ENCODE measurements around the gene ATG101.
A peak's percentile ranks its signal among the peaks of the same experiment; 100 is the strongest.

Gene ATG101

GRCh38 chr12:52042706-52043385, 26.9 kb upstream of the ATG101 start:
- DNase-seq, result no peak

DNA sequence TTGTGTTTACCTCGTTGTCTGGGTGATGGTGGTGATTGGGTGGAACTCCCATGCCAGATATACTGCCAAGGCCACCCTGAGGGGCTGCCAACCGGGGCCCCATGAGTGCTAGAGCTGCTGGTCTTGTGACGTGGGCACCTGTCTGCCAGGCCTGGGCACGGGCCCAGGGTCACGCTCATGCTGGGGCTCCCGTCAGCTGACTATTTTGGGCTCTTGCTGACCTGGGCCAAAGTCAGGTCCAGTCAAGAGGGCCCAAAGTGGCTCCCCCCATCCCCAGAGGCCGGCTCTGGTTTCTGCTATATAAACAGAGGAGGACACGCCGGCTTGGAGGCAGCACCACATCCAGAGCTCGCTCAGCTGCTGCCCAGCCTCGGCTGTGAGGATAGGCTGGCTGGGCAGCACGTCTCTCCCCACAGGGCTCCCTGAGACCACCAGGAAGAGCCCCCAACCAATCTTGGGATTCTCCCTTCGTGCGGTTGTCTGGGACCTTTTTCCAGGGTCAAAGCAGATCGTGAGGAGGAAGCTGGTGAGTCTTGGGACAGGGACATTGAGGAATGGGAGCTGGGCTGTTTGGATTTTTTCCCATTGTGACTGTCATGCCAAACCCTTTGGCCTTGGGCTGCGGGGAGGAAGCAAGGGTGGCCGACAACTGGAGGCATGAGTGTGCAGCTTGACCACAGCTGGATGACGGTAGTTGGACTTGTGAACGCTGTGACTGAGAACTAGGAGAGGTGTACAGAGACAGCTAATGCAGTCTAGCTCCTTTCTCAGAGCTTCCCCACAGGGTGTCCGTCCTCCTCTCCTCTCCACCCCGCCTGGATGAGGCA, 26.2 kb upstream of the ATG101 start:
- no peak for DNase-seq

DNA sequence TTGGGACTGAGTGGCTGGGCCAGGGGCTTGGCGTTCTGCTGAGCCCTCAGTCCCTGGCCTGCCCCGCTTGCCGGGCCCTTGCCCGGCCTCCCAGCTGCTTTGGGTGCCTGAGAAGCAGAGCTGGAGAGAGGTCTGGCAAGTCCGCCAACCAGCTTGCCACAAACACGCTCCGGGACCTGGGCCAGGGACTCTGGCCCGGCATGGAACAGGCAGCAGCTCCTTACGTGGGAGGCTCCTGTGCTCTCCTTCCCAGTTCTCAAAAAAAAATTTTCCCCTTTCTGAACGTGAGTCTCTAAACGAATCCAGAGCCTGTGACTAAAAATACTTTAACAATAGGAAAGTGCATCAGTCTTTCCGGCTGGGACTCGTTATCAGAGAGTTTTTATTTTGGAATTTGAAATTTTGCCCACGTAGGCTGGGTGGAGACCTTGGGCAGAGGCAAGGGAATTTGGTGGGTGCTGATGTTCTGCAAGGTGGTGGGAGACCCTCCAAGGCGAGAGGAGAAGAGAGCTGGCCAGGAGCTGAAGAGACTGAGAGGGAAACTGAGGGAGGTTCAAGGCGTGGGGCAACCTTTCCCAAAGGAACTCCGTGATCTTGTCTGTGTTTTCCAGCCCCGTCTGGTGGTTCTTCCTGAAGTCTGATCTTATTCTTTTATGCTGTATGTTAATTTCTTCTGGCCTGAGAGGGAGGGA, 25.3 kb upstream of the ATG101 start:
- no peak for DNase-seq

- DNase-seq, result no peak
These were observed 24.0 kb upstream of the ATG101 start for GRCh38 chr12:52045794-52046199.

DNA sequence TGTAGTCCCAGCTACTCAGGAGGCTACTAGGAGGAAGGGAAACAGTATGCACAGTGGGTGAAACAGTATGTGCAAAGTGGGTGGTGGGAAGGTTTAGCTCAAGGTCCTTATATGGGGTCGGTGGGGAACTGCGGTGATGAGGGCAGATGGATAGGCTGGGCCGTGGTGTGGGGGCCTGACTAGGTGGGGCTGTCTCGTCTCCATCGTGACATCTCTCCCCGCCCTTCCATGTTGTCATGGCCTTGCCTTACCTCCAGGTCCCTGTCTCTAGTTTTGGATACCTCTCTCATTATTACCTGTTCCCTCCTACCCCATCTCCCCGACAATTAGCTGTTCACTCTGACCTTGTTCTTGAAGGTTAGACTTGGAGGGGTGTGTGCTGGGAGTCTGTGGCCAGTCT, 22.9 kb upstream of the ATG101 start:
- no peak for DNase-seq

GRCh38 chr12:52049286-52049685, 20.5 kb upstream of the ATG101 start:
- no peak for DNase-seq

DNA sequence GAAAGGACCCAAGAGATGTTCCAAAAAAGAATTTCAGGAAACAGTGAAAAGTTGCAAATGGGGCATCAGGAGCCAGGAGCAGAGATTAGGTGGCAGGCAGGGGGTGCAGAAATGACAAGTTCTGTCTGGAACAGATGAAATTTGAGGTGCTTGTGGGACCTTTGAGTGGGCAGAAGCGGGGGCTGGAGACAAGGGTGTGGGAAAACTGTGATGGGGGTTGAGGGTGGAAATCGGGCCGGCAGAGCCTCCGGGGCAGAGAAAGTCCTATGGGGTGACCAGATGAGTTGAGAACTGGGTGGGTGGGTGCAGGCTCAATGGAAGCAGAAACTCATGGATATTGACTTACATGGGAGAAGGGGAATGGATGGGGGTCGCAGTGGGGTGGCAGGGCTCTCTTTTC, 20.1 kb upstream of the ATG101 start:
- no peak for DNase-seq

DNA sequence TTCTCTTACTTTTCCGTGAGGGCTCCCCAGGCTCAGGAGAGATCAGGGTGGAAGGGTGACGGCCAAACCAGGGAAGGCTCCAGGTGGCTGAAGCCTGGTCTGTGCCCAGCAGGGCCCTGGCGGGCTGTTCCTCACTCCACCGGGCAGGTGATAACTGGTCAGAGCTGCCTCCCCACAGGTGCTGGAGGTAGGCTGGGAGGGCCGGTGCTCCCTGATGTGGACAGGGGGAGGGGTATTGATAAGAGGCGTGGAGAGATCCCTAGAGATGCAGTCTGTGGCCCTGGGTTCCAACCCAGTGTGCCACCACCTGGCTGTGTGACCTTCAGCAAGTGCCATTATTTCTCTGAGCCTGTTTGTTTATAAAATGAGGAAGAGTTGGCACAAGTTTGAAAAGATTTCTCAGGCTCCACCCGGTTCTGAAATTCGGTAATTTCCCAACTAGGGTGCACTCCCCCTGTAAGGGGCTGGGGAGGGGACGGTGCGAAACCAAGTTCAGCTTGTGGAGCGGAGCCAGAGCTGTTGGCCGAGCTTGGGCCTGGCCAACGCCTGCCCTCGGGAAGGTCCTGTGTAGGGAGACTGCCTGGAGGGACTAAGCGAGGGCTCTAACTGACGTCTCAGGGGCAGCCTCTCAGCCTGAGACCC, 19.5 kb upstream of the ATG101 start:
- DNase-seq, result no peak

- DNase-seq, result peak; percentile 99
These were observed 18.8 kb upstream of the ATG101 start, which contains the start of gene NR4A1 for GRCh38 chr12:52050758-52051541. Gene NR4A1, plus strand, starts transcription at chr12:52051442. Its CDS starts 2,887 bp downstream, at chr12:52054329.

- peak; percentile 30 for DNase-seq
These were observed 17.2 kb upstream of the ATG101 start for GRCh38 chr12:52052468-52053186.

DNA sequence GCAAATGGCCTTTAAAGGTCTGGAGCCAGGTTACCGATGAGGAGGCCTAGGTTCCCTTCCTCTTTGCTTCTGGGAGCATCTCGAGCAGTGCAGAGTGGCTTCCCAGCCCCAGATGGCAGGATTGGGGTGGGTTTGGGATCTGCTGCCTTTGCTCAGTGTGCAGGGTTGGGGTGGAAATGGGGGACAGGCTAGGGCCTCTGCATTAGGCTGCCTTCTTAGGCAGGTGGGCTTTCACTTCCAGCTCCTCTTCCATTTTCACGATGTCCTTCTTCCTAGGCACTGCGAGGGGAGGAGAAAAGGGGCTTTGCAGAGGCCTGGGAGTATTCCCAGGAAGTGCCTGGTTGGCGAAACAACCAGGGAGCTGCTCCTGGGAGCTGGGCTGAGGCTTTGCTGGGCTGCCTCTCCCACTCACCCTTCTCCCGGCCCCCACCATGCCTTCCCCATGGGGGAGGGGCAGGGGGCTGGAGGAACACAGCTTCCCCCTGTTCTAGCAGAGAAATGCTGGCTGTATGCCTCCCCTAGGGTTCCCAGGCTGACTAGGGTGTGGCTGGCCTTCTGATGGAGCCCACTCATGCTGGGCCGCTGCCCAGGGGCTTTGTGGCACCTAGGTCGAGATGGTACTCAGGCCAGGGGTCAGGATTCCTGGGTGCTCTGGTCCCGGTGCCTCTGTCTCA, 16.1 kb upstream of the ATG101 start:
- no peak for DNase-seq

GRCh38 chr12:52054231-52054832, 15.4 kb upstream of the ATG101 start:
- DNase-seq, result no peak

- no peak for DNase-seq
These were observed 14.7 kb upstream of the ATG101 start for GRCh38 chr12:52054833-52055730.

GRCh38 chr12:52055731-52056711, 13.8 kb upstream of the ATG101 start:
- no peak for DNase-seq

DNA sequence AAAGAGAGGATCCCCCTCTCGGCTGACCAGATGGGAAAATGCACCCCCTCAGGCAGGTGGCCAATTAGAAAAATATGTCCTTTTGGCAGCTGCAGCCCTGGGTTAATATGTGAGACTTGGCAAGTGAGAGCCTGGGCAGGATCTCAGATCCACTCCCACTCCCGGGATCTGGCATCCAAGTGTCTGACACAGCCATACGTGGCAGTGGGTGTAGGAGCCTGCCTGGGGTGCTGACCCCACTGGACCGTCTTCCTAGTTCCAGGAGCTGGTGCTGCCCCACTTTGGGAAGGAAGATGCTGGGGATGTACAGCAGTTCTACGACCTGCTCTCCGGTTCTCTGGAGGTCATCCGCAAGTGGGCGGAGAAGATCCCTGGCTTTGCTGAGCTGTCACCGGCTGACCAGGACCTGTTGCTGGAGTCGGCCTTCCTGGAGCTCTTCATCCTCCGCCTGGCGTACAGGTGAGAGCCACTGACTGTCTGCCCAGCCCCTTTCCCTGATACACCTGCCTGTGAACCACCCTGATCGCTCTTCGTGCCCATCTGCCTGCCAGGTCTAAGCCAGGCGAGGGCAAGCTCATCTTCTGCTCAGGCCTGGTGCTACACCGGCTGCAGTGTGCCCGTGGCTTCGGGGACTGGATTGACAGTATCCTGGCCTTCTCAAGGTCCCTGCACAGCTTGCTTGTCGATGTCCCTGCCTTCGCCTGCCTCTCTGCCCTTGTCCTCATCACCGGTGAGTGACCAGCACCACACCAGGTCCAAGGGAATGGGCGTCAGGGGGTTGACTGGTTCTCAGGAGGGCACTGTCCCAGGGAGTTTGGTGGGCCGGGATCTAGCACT, 12.8 kb upstream of the ATG101 start:
- DNase-seq, result no peak

DNA sequence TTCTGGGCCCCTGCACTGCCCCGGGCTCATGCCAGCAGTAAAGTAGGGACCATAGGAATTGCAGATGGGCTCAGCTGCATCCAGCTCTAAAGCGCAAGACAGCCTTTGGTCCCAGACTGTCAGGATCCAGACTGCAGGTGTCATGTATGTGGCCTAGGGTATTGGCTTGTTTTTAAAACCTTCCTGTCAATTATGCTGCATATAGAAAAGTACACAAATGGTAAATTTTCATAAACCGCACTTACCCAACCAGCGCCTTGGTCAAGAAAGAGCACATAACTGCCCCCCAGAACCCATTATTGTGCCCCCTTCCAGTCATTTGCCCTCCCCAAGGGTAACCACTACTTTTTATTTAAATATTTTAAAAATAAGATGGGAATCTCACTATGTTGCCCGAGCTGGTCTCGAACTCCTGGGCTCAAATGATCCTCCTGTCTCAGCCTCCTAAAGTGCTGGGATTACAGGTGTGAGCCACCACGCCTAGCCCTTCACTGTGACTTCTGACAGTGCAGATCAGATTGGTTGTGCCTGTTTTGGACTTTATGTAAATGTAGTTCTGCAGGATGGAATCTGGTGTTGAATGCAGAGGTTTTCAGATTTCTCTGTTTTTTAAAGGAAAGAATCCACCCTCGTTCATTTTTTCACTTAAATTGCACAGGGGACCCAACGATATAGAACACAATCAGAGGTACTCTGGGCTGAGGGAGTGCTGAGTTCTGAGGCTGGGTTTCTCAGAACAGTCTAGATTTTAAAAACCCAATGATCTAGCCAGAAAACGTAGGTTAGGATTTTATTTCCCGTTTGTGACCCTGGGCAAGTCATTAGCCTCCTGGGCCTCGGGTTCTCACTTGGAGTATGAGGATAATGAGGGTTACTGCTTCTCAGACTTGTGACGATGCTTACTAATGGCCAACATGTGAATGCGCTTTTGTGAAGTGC, 11.9 kb upstream of the ATG101 start:
- DNase-seq, result no peak

Data from activated CD4-positive, alpha-beta T cell treated with anti-CD3 and anti-CD28 coated beads for 48 hours (primary cell).